Measurements from ENCODE around the gene TNIP1. TPM values are rescaled to one million over a fixed set of nuclear protein-coding genes. Genes with fewer than 3 reads are reported as not detected.

The TNIP1 gene
- total RNA-seq, 2 donors from 2014 or later: 51.3 to 52.2 TPM

DNA sequence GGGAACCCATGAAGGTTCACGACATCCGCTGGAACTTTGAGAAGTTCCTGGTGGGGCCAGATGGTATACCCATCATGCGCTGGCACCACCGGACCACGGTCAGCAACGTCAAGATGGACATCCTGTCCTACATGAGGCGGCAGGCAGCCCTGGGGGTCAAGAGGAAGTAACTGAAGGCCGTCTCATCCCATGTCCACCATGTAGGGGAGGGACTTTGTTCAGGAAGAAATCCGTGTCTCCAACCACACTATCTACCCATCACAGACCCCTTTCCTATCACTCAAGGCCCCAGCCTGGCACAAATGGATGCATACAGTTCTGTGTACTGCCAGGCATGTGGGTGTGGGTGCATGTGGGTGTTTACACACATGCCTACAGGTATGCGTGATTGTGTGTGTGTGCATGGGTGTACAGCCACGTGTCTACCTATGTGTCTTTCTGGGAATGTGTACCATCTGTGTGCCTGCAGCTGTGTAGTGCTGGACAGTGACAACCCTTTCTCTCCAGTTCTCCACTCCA is 52.8 kb downstream of the TNIP1 start:
- Histone ChIP-seq H3K9ac (ENCODE audit: extremely low read depth, low read length, poor library complexity, severe bottlenecking) (no peak overlapping the region), H3K4me1 (ENCODE audit: control insufficient read depth, insufficient read depth, low read length) (no peaks in the 10 kb centered on the region), H3K9me3 (ENCODE audit: control insufficient read depth, low read length) (no peaks in the 10 kb centered on the region), H3K4me3 (ENCODE audit: low read length) (no peak overlapping the region), H3K27me3 (ENCODE audit: control insufficient read depth, insufficient read depth, low read length, poor library complexity, severe bottlenecking) (no peaks in the 10 kb centered on the region), H3K27ac (ENCODE audit: low read depth, low read length) (no peak overlapping the region), H3K36me3 (ENCODE audit: control insufficient read depth, insufficient read depth, low read length) (peaks cover 34% of the 10 kb centered on the region)
- no peaks in the 10 kb centered on the region for H3K27me3 Mint-ChIP-seq (ENCODE audit: insufficient read depth)
- H3K4me1 Mint-ChIP-seq: no peaks in the 10 kb centered on the region
- DNase-seq: no peak
- peaks cover 55% of the 10 kb centered on the region for H3K36me3 Mint-ChIP-seq (ENCODE audit: low read depth)
- no peak for TF ChIP-seq CTCF (conservative IDR thresholded peaks at IDR 0.05)
- H3K27ac Mint-ChIP-seq: no peak overlapping the region
- WGBS, 2 experiments (ENCODE audit: insufficient coverage in 1 of 2, insufficient read length in 1 of 2): 93 to 98% methylated on average over 6 to 11 of the region's 11 CpGs
- no peaks in the 10 kb centered on the region for H3K9me3 Mint-ChIP-seq
- H3K4me3 Mint-ChIP-seq: no peak overlapping the region

DNA sequence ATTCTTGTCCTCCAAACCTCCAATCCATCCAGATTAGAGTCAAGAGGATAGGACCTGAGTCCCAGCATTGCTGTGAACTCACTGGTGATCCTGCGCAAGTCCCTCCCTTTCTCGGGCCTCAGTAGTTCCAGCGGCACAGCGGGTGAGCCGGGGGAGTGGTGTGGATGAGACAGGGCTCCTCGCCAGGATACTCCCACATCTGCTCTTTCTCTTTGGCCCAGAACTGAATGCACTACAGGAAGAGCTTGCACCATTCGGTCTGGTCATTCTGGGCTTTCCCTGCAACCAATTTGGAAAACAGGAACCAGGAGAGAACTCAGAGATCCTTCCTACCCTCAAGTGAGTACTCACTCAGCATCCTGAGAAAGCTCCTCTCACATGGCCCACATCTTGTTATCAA is 54.2 kb downstream of the TNIP1 start:
- Mint-ChIP-seq H3K4me1 (no peaks in the 10 kb centered on the region), H3K27ac (no peak overlapping the region), H3K27me3 (ENCODE audit: insufficient read depth) (peaks cover 3% of the 10 kb centered on the region), H3K4me3 (no peak overlapping the region), H3K36me3 (ENCODE audit: low read depth) (peaks cover 45% of the 10 kb centered on the region), H3K9me3 (no peaks in the 10 kb centered on the region)
- peaks cover 30% of the 10 kb centered on the region for H3K36me3 ChIP-seq (ENCODE audit: control insufficient read depth, insufficient read depth, low read length)
- H3K4me3 ChIP-seq (ENCODE audit: low read length): no peak overlapping the region
- no peak overlapping the region for H3K27ac ChIP-seq (ENCODE audit: low read depth, low read length)
- no peaks in the 10 kb centered on the region for H3K9me3 ChIP-seq (ENCODE audit: control insufficient read depth, low read length)
- DNase-seq: no peak
- WGBS, 2 experiments (ENCODE audit: insufficient coverage in 1 of 2, insufficient read length in 1 of 2): 93 to 100% methylated on average over 6 to 7 of the region's 7 CpGs
- H3K9ac ChIP-seq (ENCODE audit: extremely low read depth, low read length, poor library complexity, severe bottlenecking): no peak overlapping the region
- no peaks in the 10 kb centered on the region for H3K4me1 ChIP-seq (ENCODE audit: control insufficient read depth, insufficient read depth, low read length)
- H3K27me3 ChIP-seq (ENCODE audit: control insufficient read depth, insufficient read depth, low read length, poor library complexity, severe bottlenecking): no peaks in the 10 kb centered on the region
- TF ChIP-seq CTCF (conservative IDR thresholded peaks at IDR 0.05): no peak

GRCh38 chr5:151026088-151026487 is 54.7 kb downstream of the TNIP1 start:
- H3K4me3 Mint-ChIP-seq: no peak overlapping the region
- 93 to 94% methylated on average over 5 to 9 of the region's 9 CpGs for WGBS, 2 experiments (ENCODE audit: insufficient coverage in 1 of 2, insufficient read length in 1 of 2)
- no peak overlapping the region for H3K27ac Mint-ChIP-seq
- no peak for DNase-seq
- Histone ChIP-seq H3K27me3 (ENCODE audit: control insufficient read depth, insufficient read depth, low read length, poor library complexity, severe bottlenecking) (no peaks in the 10 kb centered on the region), H3K9me3 (ENCODE audit: control insufficient read depth, low read length) (no peaks in the 10 kb centered on the region), H3K27ac (ENCODE audit: low read depth, low read length) (no peak overlapping the region), H3K4me3 (ENCODE audit: low read length) (no peak overlapping the region), H3K4me1 (ENCODE audit: control insufficient read depth, insufficient read depth, low read length) (no peaks in the 10 kb centered on the region), H3K9ac (ENCODE audit: extremely low read depth, low read length, poor library complexity, severe bottlenecking) (no peak overlapping the region), H3K36me3 (ENCODE audit: control insufficient read depth, insufficient read depth, low read length) (peaks cover 26% of the 10 kb centered on the region)
- peaks cover 2% of the 10 kb centered on the region for H3K4me1 Mint-ChIP-seq
- no peak for TF ChIP-seq CTCF (conservative IDR thresholded peaks at IDR 0.05)
- H3K27me3 Mint-ChIP-seq (ENCODE audit: insufficient read depth): peaks cover 6% of the 10 kb centered on the region
- H3K36me3 Mint-ChIP-seq (ENCODE audit: low read depth): peaks cover 42% of the 10 kb centered on the region
- no peaks in the 10 kb centered on the region for H3K9me3 Mint-ChIP-seq

Data from endodermal cell (in vitro differentiated cells).